GM12864 (cell line): ENCODE results near the gene RASGEF1C.

ENCODE experiments used
- DNase-seq: peaks from one replicate; pipeline ENCODE4 v3.0.0-alpha.2; 2011; ENCODE audit warnings: low read depth
- H3K4me3 ChIP-seq: 2 replicates; pipeline ENCODE4 v1.5.1; 2011; ENCODE audit warnings: mild to moderate bottlenecking, low read depth, low read length, control low read depth
- TF ChIP-seq, protein P1 (sequence below): IDR thresholded peaks from 2 replicates; pipeline ENCODE4 v1.5.1; 2011; ENCODE audit warnings: low read depth, mild to moderate bottlenecking, moderate library complexity, low read length, control low read depth, inconsistent platforms; ENCODE audit errors: missing control alignments

RASGEF1C gene

DNA sequence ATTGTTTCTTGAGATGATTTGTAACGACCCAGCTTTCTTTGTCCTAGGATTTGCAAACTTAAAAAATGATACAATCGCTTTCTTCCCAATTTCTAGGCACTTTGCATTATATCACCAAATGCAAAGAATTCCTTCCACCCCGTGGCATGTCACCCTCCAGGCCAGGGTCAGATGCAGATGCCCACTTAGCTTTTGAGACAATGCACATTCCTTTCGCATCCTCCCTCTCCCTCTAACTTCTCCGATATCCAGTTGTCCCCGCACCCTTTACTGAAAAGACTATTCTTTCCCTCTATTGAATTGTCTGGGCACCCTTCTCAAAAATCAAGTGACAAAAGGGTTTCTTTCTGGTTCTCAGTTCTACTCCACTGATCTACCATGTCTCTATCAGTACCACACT is 154.8 kb downstream of the RASGEF1C start:
- no peak overlapping the region for H3K4me3 ChIP-seq

DNA sequence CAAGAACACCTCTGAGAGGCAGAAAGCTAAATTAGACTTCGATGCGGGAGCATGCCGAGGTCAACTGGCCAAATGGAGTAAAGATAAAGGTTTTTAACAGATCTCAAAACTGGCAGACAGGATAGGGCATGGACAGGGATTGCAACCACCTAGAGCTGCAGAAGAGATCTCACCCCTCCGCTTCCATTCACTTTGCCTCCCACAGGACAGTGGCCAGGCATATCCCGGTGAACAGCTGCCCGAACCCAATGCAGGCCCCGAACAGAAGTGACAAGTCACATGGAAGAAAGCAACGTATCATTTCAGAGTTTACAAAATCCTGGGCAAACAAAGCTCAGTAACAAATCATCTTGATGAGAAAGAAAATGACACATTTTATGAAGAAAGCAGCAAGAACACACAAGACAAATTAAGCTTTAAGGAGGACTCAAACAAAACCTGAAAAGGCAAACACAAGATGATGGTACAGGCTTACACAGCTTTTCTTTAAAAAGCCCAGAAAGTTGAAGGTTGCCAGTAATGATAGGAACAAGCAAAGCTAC is 155.9 kb downstream of the RASGEF1C start:
- TF ChIP-seq, protein P1, sequence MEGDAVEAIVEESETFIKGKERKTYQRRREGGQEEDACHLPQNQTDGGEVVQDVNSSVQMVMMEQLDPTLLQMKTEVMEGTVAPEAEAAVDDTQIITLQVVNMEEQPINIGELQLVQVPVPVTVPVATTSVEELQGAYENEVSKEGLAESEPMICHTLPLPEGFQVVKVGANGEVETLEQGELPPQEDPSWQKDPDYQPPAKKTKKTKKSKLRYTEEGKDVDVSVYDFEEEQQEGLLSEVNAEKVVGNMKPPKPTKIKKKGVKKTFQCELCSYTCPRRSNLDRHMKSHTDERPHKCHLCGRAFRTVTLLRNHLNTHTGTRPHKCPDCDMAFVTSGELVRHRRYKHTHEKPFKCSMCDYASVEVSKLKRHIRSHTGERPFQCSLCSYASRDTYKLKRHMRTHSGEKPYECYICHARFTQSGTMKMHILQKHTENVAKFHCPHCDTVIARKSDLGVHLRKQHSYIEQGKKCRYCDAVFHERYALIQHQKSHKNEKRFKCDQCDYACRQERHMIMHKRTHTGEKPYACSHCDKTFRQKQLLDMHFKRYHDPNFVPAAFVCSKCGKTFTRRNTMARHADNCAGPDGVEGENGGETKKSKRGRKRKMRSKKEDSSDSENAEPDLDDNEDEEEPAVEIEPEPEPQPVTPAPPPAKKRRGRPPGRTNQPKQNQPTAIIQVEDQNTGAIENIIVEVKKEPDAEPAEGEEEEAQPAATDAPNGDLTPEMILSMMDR, result no peak
- H3K4me3 ChIP-seq, result no peak overlapping the region
- DNase-seq, result no peak

More for the DNA sequence above, 154.8 kb downstream of the RASGEF1C start:
- no peak for DNase-seq
- TF ChIP-seq, protein P1, result no peak

DNA sequence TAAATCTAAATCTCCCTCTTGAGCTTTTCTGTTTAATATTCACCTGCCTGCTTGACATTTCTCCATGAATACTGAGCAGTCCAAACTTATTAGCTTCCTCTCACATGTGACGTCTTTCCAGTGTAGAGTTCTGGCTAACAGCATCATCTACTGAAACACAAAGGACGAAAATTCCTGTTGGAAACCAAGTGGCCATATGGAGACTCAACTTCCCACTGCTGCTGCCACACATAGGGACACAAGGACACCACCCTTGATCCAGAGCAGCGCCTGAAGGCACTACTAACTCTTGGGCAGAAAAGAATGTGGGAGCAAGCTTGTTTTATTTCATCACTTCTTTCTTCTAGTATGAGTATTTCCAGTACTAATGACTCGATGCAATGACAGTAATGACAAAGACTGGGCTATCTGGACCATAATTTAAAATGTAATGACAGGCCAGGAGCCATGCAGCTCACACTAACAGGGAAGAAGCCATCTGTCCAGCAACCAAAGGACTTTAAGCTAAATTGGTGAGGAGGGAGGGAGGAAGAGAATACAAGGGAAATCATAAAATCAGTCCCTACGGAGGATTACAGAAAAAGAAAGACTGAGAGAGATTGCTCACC is 156.7 kb downstream of the RASGEF1C start:
- DNase-seq, result no peak
- H3K4me3 ChIP-seq, result no peak overlapping the region
- TF ChIP-seq, protein P1, result no peak
